Astrocyte (in vitro differentiated cells and primary cell): ENCODE measurements around the gene ESYT3. TPM values are rescaled to one million over a fixed set of nuclear protein-coding genes. Genes with fewer than 3 reads are reported as not detected.
"Not testable (repeated sequence)": the region's sequence is repeated elsewhere in the genome, so short reads cannot be mapped to it uniquely, and the experiment has no call there.

ENCODE experiments used
- DNase-seq: peaks from one replicate; pipeline ENCODE4 v3.0.0-alpha.2; 2010; ENCODE audit warnings: low read depth
- FAIRE-seq: peaks from 2 replicates; lab custom pipeline; 2011; peaks lifted over from hg19 to GRCh38; lab: Jason Lieb, UNC
- H2AFZ ChIP-seq: 2 replicates; pipeline ENCODE4 v1.6.0; 2012; ENCODE audit warnings: low read depth, low read length, inconsistent platforms
- H3K27ac ChIP-seq: 2 replicates; pipeline ENCODE4 v1.5.1; 2011; ENCODE audit warnings: low read depth, low read length, inconsistent platforms
- H3K27me3 ChIP-seq: 2 replicates; pipeline ENCODE4 v1.6.0; 2011; ENCODE audit warnings: low read length, inconsistent platforms; ENCODE audit not compliant: insufficient read depth
- H3K36me3 ChIP-seq: 2 replicates; pipeline ENCODE4 v1.5.1; 2011; ENCODE audit warnings: low read length, inconsistent platforms; ENCODE audit not compliant: insufficient read depth
- H3K4me1 ChIP-seq: 2 replicates; pipeline ENCODE4 v1.5.1; 2011; ENCODE audit warnings: low read length, inconsistent platforms; ENCODE audit not compliant: insufficient read depth
- H3K4me2 ChIP-seq: 2 replicates; pipeline ENCODE4 v1.6.0; 2012; ENCODE audit warnings: low read length, inconsistent platforms
- H3K4me3 ChIP-seq: 2 replicates; pipeline ENCODE4 v1.5.1; 2011; ENCODE audit warnings: low read depth, mild to moderate bottlenecking, low read length, inconsistent platforms; ENCODE audit not compliant: insufficient read depth
- H3K79me2 ChIP-seq: 2 replicates; pipeline ENCODE4 v1.6.0; 2012; ENCODE audit warnings: mild to moderate bottlenecking, low read length, inconsistent platforms; ENCODE audit not compliant: insufficient read depth
- H3K9ac ChIP-seq: 2 replicates; pipeline ENCODE4 v1.6.0; 2012; ENCODE audit warnings: mild to moderate bottlenecking, low read length, inconsistent platforms
- H3K9me3 ChIP-seq: 2 replicates; pipeline ENCODE4 v1.5.1; 2012; ENCODE audit warnings: low read depth, mild to moderate bottlenecking, low read length, inconsistent platforms; ENCODE audit not compliant: insufficient read depth
- H4K20me1 ChIP-seq: 2 replicates; pipeline ENCODE4 v1.6.0; 2012; ENCODE audit warnings: low read length, inconsistent platforms; ENCODE audit not compliant: insufficient read depth
- H3K27ac Mint-ChIP-seq: one replicate; pipeline ENCODE4 v1.8.0; 2021; ENCODE audit warnings: mild to moderate bottlenecking, mixed read lengths; ENCODE audit not compliant: unreplicated experiment
- H3K27me3 Mint-ChIP-seq: one replicate; pipeline ENCODE4 v1.8.0; 2021; ENCODE audit warnings: low read depth, mixed read lengths; ENCODE audit not compliant: unreplicated experiment
- H3K36me3 Mint-ChIP-seq: one replicate; pipeline ENCODE4 v1.8.0; 2021; ENCODE audit warnings: low read depth, mixed read lengths; ENCODE audit not compliant: unreplicated experiment
- H3K4me1 Mint-ChIP-seq: one replicate; pipeline ENCODE4 v1.8.0; 2021; ENCODE audit warnings: low read depth, mixed read lengths; ENCODE audit not compliant: unreplicated experiment
- H3K4me3 Mint-ChIP-seq: one replicate; pipeline ENCODE4 v1.8.0; 2021; ENCODE audit warnings: mild to moderate bottlenecking, moderate library complexity, mixed read lengths; ENCODE audit not compliant: unreplicated experiment
- H3K9me3 Mint-ChIP-seq: one replicate; pipeline ENCODE4 v1.8.0; 2021; ENCODE audit warnings: mild to moderate bottlenecking, mixed read lengths; ENCODE audit not compliant: unreplicated experiment
- CTCF ChIP-seq: IDR thresholded peaks from 2 replicates; pipeline ENCODE4 v1.5.1; 2011; ENCODE audit warnings: low read depth, mild to moderate bottlenecking, inconsistent platforms, low read length, moderate library complexity; ENCODE audit not compliant: insufficient read depth
- EZH2 ChIP-seq: IDR thresholded peaks from 2 replicates; pipeline ENCODE4 v1.6.1; 2012; ENCODE audit warnings: mild to moderate bottlenecking, low read length, inconsistent platforms; ENCODE audit not compliant: insufficient read depth
- total RNA-seq: library from RNA; stranded (reverse); gene quantifications from 2 replicates; pipeline ENCODE4 v1.2.1, GENCODE V29; 2021

ESYT3 gene
- total RNA-seq, 1 donor from 2014 or later, result 2.0 TPM

- H3K27me3 Mint-ChIP-seq, result no peaks in the 10 kb centered on the region
Observed at GRCh38 chr3:138479438-138479863, 45.0 kb downstream of the ESYT3 start.

GRCh38 chr3:138484672-138485071, 50.3 kb downstream of the ESYT3 start:
- Mint-ChIP-seq H3K9me3 (peaks cover 23% of the 10 kb centered on the region), H3K36me3 (peaks cover 13% of the 10 kb centered on the region)
- not testable (repeated sequence) for FAIRE-seq, H3K79me2 ChIP-seq, H3K4me3 ChIP-seq, H3K27me3 Mint-ChIP-seq, H3K4me2 ChIP-seq, H3K27ac Mint-ChIP-seq, H3K36me3 ChIP-seq, H3K9ac ChIP-seq, H2AFZ ChIP-seq, H3K4me1 ChIP-seq, H3K4me1 Mint-ChIP-seq, H3K27me3 ChIP-seq, H3K4me3 Mint-ChIP-seq, DNase-seq, H4K20me1 ChIP-seq, H3K27ac ChIP-seq, H3K9me3 ChIP-seq

More at GRCh38 chr3:138479438-138479863, 45.0 kb downstream of the ESYT3 start:
- H4K20me1 ChIP-seq, result no peaks in the 10 kb centered on the region
- no peak overlapping the region for H3K4me2 ChIP-seq
- FAIRE-seq (peak; percentile 23), DNase-seq (peak; percentile 12)
- H2AFZ ChIP-seq, result peak overlapping the region; percentile 9
- Mint-ChIP-seq H3K4me1 (peaks cover 3% of the 10 kb centered on the region), H3K9me3 (no peaks in the 10 kb centered on the region), H3K4me3 (no peak overlapping the region), H3K36me3 (no peaks in the 10 kb centered on the region), H3K27ac (no peak overlapping the region)
- no peaks in the 10 kb centered on the region for H3K36me3 ChIP-seq
- peak; percentile 92 for TF ChIP-seq CTCF
- TF ChIP-seq EZH2, result no peak
- H3K27me3 ChIP-seq, result no peaks in the 10 kb centered on the region
- no peaks in the 10 kb centered on the region for H3K4me1 ChIP-seq
- no peak overlapping the region for H3K9ac ChIP-seq
- no peaks in the 10 kb centered on the region for H3K79me2 ChIP-seq
- no peaks in the 10 kb centered on the region for H3K9me3 ChIP-seq
- no peak overlapping the region for H3K27ac ChIP-seq
- H3K4me3 ChIP-seq, result no peak overlapping the region

- FAIRE-seq, H3K27ac Mint-ChIP-seq, H3K79me2 ChIP-seq, H3K27me3 ChIP-seq, H3K27me3 Mint-ChIP-seq, H3K27ac ChIP-seq, H3K4me1 Mint-ChIP-seq, H4K20me1 ChIP-seq, H3K4me3 ChIP-seq, H3K36me3 ChIP-seq, H3K9me3 ChIP-seq, H2AFZ ChIP-seq, DNase-seq, H3K4me3 Mint-ChIP-seq, H3K4me1 ChIP-seq, H3K9ac ChIP-seq, H3K4me2 ChIP-seq: not testable (repeated sequence)
- H3K36me3 Mint-ChIP-seq, result peaks cover 13% of the 10 kb centered on the region
- H3K9me3 Mint-ChIP-seq, result peaks cover 25% of the 10 kb centered on the region
Observed at GRCh38 chr3:138486580-138486979, 52.2 kb downstream of the ESYT3 start.
